HEK293 (cell line): ENCODE data around the gene AKR7A2.

Experiments
- CTCF ChIP-seq: fragments of 450-650 bp; formaldehyde crosslinking; IDR thresholded peaks from 2 replicates; pipeline ENCODE4 v1.5.1; 2016; ENCODE audit warnings: missing biosample characterization, missing genetic modification characterization
- KLF8 ChIP-seq: fragments of 450-650 bp; formaldehyde crosslinking; IDR thresholded peaks from 2 replicates; pipeline ENCODE4 v1.5.1; 2016; ENCODE audit warnings: missing biosample characterization, missing genetic modification characterization
- PBX3 ChIP-seq: sonication (generic); formaldehyde crosslinking; IDR thresholded peaks from 2 replicates; pipeline ENCODE4 v1.8.1; 2022; ENCODE audit warnings: mild to moderate bottlenecking, moderate library complexity, missing genetic modification reagents
- REST ChIP-seq: fragments of 450-650 bp; formaldehyde crosslinking; IDR thresholded peaks from 2 replicates; pipeline ENCODE4 v1.5.1; 2016; ENCODE audit warnings: missing biosample characterization, missing genetic modification characterization
- TSHZ1 ChIP-seq: fragments of 450-650 bp; formaldehyde crosslinking; IDR thresholded peaks from 2 replicates; pipeline ENCODE4 v1.5.1; 2016; ENCODE audit warnings: missing biosample characterization, missing genetic modification characterization, borderline replicate concordance
- ZBTB11 ChIP-seq: fragments of 450-650 bp; formaldehyde crosslinking; conservative IDR thresholded peaks from 2 replicates; pipeline ENCODE4 v1.5.1; 2016; ENCODE audit warnings: low read depth, missing biosample characterization, missing genetic modification characterization
- ZNF398 ChIP-seq: fragments of 450-650 bp; formaldehyde crosslinking; IDR thresholded peaks from 2 replicates; pipeline ENCODE4 v1.5.1; 2017; ENCODE audit warnings: missing biosample characterization, missing genetic modification characterization
- ZNF518A ChIP-seq: fragments of 450-650 bp; formaldehyde crosslinking; conservative IDR thresholded peaks from 2 replicates; pipeline ENCODE4 v1.5.1; 2016; ENCODE audit warnings: low read depth, missing biosample characterization, missing genetic modification characterization
- ZNF639 ChIP-seq: fragments of 450-650 bp; formaldehyde crosslinking; IDR thresholded peaks from 2 replicates; pipeline ENCODE4 v1.5.1; 2016; ENCODE audit warnings: missing biosample characterization, missing genetic modification characterization
- ZNF704 ChIP-seq: fragments of 450-650 bp; formaldehyde crosslinking; IDR thresholded peaks from 2 replicates; pipeline ENCODE4 v1.5.1; 2016; ENCODE audit warnings: missing biosample characterization, missing genetic modification characterization

GRCh38 chr1:19310061-19310460 is 1.9 kb downstream of the AKR7A2 start:
- TF ChIP-seq KLF8 (tag by site-specific recombination) = no peak
- TF ChIP-seq CTCF (tag by site-specific recombination) = no peak
- no peak for TF ChIP-seq REST
- TF ChIP-seq ZNF704 (tag by site-specific recombination) = no peak
- TF ChIP-seq TSHZ1 (tag by site-specific recombination) = no peak
- no peak for TF ChIP-seq PBX3 (CRISPR knock-in tag)
- no peak for TF ChIP-seq ZNF639 (tag by site-specific recombination)
- no peak for TF ChIP-seq ZBTB11
- no peak for TF ChIP-seq ZNF398 (tag by site-specific recombination)
- no peak for TF ChIP-seq ZNF518A
